Tibial nerve (tissue), 4 donors: ENCODE data around the gene TYW1.
"Not testable (repeated sequence)": the region's sequence is repeated elsewhere in the genome, so short reads cannot be mapped to it uniquely, and the experiment has no call there.

Experiments
- CTCF ChIP-seq, 5 experiments: fragments of 200-600 bp in 3 of 5; fragments of 450-650 bp in 2 of 5; sonication (generic) in 3 of 5; IDR thresholded peaks; one replicate each; pipeline ENCODE4 v1.5.1; 2016 to 2019; ENCODE audit warnings: antibody characterized with exemption in 5 of 5, mild to moderate bottlenecking in 3 of 5, moderate library complexity in 2 of 5
- EP300 ChIP-seq, 2 donors: sonication (generic); formaldehyde crosslinking; IDR thresholded peaks; one replicate each; pipeline ENCODE4 v1.6.1; 2017; ENCODE audit warnings: antibody characterized with exemption in 2 of 2, mild to moderate bottlenecking in 1 of 2
- POLR2A ChIP-seq, 2 donors: fragments of 450-650 bp; IDR thresholded peaks; one replicate each; pipeline ENCODE4 v1.6.1; 2017; ENCODE audit warnings: antibody characterized with exemption in 2 of 2, mild to moderate bottlenecking in 2 of 2, moderate library complexity in 2 of 2

GRCh38 chr7:67130766-67131165 is 134.1 kb downstream of the TYW1 start:
- TF ChIP-seq CTCF, POLR2A, EP300 (IDR thresholded peaks at IDR 0.05): not testable (repeated sequence)
